ENCODE measurements around the gene SYNGR1. TPM values are rescaled to one million over a fixed set of nuclear protein-coding genes. Genes with fewer than 3 reads are reported as not detected.

Gene SYNGR1
- total RNA-seq, 1 donor: 6.5 TPM

- Histone ChIP-seq H3K27me3 (ENCODE audit: insufficient read depth, low read length) (no peaks in the 10 kb centered on the region), H3K9me3 (ENCODE audit: low read depth, low read length) (no peaks in the 10 kb centered on the region)
Measured at GRCh38 chr22:39367035-39367434, 17.2 kb downstream of the SYNGR1 start.

GRCh38 chr22:39368461-39368911, 18.7 kb downstream of the SYNGR1 start:
- peaks cover 15% of the 10 kb centered on the region for H3K4me1 ChIP-seq (ENCODE audit: insufficient read depth, low read length)
- H3K27me3 ChIP-seq (ENCODE audit: insufficient read depth, low read length): no peaks in the 10 kb centered on the region
- no peaks in the 10 kb centered on the region for H3K9me3 ChIP-seq (ENCODE audit: low read depth, low read length)
- H3K4me3 ChIP-seq (ENCODE audit: low read length): no peak overlapping the region

More at GRCh38 chr22:39367035-39367434, 17.2 kb downstream of the SYNGR1 start:
- Histone ChIP-seq H3K4me1 (ENCODE audit: insufficient read depth, low read length) (peaks cover 15% of the 10 kb centered on the region), H3K4me3 (ENCODE audit: low read length) (no peak overlapping the region)

GRCh38 chr22:39369186-39369585, 19.4 kb downstream of the SYNGR1 start:
- no peak overlapping the region for H3K4me3 ChIP-seq (ENCODE audit: low read length)
- H3K27me3 ChIP-seq (ENCODE audit: insufficient read depth, low read length): no peaks in the 10 kb centered on the region
- peaks cover 15% of the 10 kb centered on the region for H3K4me1 ChIP-seq (ENCODE audit: insufficient read depth, low read length)
- no peaks in the 10 kb centered on the region for H3K9me3 ChIP-seq (ENCODE audit: low read depth, low read length)

- Histone ChIP-seq H3K4me3 (ENCODE audit: low read length) (no peak overlapping the region), H3K9me3 (ENCODE audit: low read depth, low read length) (no peaks in the 10 kb centered on the region), H3K27me3 (ENCODE audit: insufficient read depth, low read length) (no peaks in the 10 kb centered on the region), H3K4me1 (ENCODE audit: insufficient read depth, low read length) (peaks cover 15% of the 10 kb centered on the region)
Measured at GRCh38 chr22:39369586-39369985, 19.8 kb downstream of the SYNGR1 start.

- Histone ChIP-seq H3K9me3 (ENCODE audit: low read depth, low read length) (no peaks in the 10 kb centered on the region), H3K4me3 (ENCODE audit: low read length) (no peak overlapping the region), H3K27me3 (ENCODE audit: insufficient read depth, low read length) (no peaks in the 10 kb centered on the region), H3K4me1 (ENCODE audit: insufficient read depth, low read length) (peaks cover 8% of the 10 kb centered on the region)
Measured at GRCh38 chr22:39371732-39372131, 21.9 kb downstream of the SYNGR1 start.

- Histone ChIP-seq H3K9me3 (ENCODE audit: low read depth, low read length) (no peaks in the 10 kb centered on the region), H3K4me3 (ENCODE audit: low read length) (no peak overlapping the region), H3K4me1 (ENCODE audit: insufficient read depth, low read length) (no peaks in the 10 kb centered on the region)
Measured at GRCh38 chr22:39374191-39374590, 24.4 kb downstream of the SYNGR1 start.

GRCh38 chr22:39374801-39375200, 25.0 kb downstream of the SYNGR1 start:
- H3K9me3 ChIP-seq (ENCODE audit: low read depth, low read length): no peaks in the 10 kb centered on the region
- H3K27me3 ChIP-seq (ENCODE audit: insufficient read depth, low read length): no peaks in the 10 kb centered on the region
- H3K4me1 ChIP-seq (ENCODE audit: insufficient read depth, low read length): no peaks in the 10 kb centered on the region
- no peak overlapping the region for H3K4me3 ChIP-seq (ENCODE audit: low read length)

More at GRCh38 chr22:39374191-39374590, 24.4 kb downstream of the SYNGR1 start:
- H3K27me3 ChIP-seq (ENCODE audit: insufficient read depth, low read length): no peaks in the 10 kb centered on the region

- Histone ChIP-seq H3K27me3 (ENCODE audit: insufficient read depth, low read length) (no peaks in the 10 kb centered on the region), H3K4me1 (ENCODE audit: insufficient read depth, low read length) (no peaks in the 10 kb centered on the region), H3K4me3 (ENCODE audit: low read length) (no peak overlapping the region), H3K9me3 (ENCODE audit: low read depth, low read length) (no peaks in the 10 kb centered on the region)
Measured at GRCh38 chr22:39375646-39376045, 25.9 kb downstream of the SYNGR1 start.

- no peaks in the 10 kb centered on the region for H3K27me3 ChIP-seq (ENCODE audit: insufficient read depth, low read length)
- H3K9me3 ChIP-seq (ENCODE audit: low read depth, low read length): no peaks in the 10 kb centered on the region
- no peaks in the 10 kb centered on the region for H3K4me1 ChIP-seq (ENCODE audit: insufficient read depth, low read length)
- H3K4me3 ChIP-seq (ENCODE audit: low read length): no peak overlapping the region
Measured at GRCh38 chr22:39379756-39380730, 30.3 kb downstream of the SYNGR1 start.

GRCh38 chr22:39381009-39381755, 31.4 kb downstream of the SYNGR1 start:
- no peaks in the 10 kb centered on the region for H3K27me3 ChIP-seq (ENCODE audit: insufficient read depth, low read length)
- no peaks in the 10 kb centered on the region for H3K9me3 ChIP-seq (ENCODE audit: low read depth, low read length)
- no peak overlapping the region for H3K4me3 ChIP-seq (ENCODE audit: low read length)
- H3K4me1 ChIP-seq (ENCODE audit: insufficient read depth, low read length): no peaks in the 10 kb centered on the region

GRCh38 chr22:39381930-39382329, 32.1 kb downstream of the SYNGR1 start:
- H3K9me3 ChIP-seq (ENCODE audit: low read depth, low read length): no peaks in the 10 kb centered on the region
- no peak overlapping the region for H3K4me3 ChIP-seq (ENCODE audit: low read length)
- no peaks in the 10 kb centered on the region for H3K4me1 ChIP-seq (ENCODE audit: insufficient read depth, low read length)
- no peaks in the 10 kb centered on the region for H3K27me3 ChIP-seq (ENCODE audit: insufficient read depth, low read length)

GRCh38 chr22:39382410-39382809, 32.6 kb downstream of the SYNGR1 start:
- Histone ChIP-seq H3K27me3 (ENCODE audit: insufficient read depth, low read length) (no peaks in the 10 kb centered on the region), H3K9me3 (ENCODE audit: low read depth, low read length) (no peaks in the 10 kb centered on the region), H3K4me1 (ENCODE audit: insufficient read depth, low read length) (no peaks in the 10 kb centered on the region), H3K4me3 (ENCODE audit: low read length) (no peak overlapping the region)

- Histone ChIP-seq H3K9me3 (ENCODE audit: low read depth, low read length) (no peaks in the 10 kb centered on the region), H3K27me3 (ENCODE audit: insufficient read depth, low read length) (no peaks in the 10 kb centered on the region), H3K4me3 (ENCODE audit: low read length) (no peak overlapping the region), H3K4me1 (ENCODE audit: insufficient read depth, low read length) (peaks cover 11% of the 10 kb centered on the region)
Measured at GRCh38 chr22:39383841-39384625, 34.2 kb downstream of the SYNGR1 start.

GRCh38 chr22:39384750-39385480, 35.1 kb downstream of the SYNGR1 start:
- no peaks in the 10 kb centered on the region for H3K9me3 ChIP-seq (ENCODE audit: low read depth, low read length)
- H3K4me1 ChIP-seq (ENCODE audit: insufficient read depth, low read length): peaks cover 11% of the 10 kb centered on the region
- no peak overlapping the region for H3K4me3 ChIP-seq (ENCODE audit: low read length)

More at GRCh38 chr22:39384750-39385480, 35.1 kb downstream of the SYNGR1 start:
- no peaks in the 10 kb centered on the region for H3K27me3 ChIP-seq (ENCODE audit: insufficient read depth, low read length)
